Subcutaneous adipose tissue (tissue), 4 donors: ENCODE results near the gene VWA8. TPM values are rescaled to one million over a fixed set of nuclear protein-coding genes. Genes with fewer than 3 reads are reported as not detected.

Experiments used
- total RNA-seq, 4 donors: library from RNA; depleted of rRNA; stranded (reverse); fragments of >200 nt; gene quantifications; one replicate each; pipeline ENCODE4 v1.1.0, GENCODE V29; 2016
- TF ChIP-seq, protein P1 (sequence below): fragments of 450-650 bp; IDR thresholded peaks from one replicate; pipeline ENCODE4 v1.5.1; 2016; ENCODE audit warnings: low read depth, mild to moderate bottlenecking, control low read depth, antibody characterized with exemption, moderate library complexity

The VWA8 gene
- total RNA-seq, 4 donors from 2014 or later, result 18.1 to 28.3 (median 20.3) TPM

- TF ChIP-seq, protein P1, sequence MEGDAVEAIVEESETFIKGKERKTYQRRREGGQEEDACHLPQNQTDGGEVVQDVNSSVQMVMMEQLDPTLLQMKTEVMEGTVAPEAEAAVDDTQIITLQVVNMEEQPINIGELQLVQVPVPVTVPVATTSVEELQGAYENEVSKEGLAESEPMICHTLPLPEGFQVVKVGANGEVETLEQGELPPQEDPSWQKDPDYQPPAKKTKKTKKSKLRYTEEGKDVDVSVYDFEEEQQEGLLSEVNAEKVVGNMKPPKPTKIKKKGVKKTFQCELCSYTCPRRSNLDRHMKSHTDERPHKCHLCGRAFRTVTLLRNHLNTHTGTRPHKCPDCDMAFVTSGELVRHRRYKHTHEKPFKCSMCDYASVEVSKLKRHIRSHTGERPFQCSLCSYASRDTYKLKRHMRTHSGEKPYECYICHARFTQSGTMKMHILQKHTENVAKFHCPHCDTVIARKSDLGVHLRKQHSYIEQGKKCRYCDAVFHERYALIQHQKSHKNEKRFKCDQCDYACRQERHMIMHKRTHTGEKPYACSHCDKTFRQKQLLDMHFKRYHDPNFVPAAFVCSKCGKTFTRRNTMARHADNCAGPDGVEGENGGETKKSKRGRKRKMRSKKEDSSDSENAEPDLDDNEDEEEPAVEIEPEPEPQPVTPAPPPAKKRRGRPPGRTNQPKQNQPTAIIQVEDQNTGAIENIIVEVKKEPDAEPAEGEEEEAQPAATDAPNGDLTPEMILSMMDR, result no peak
Measured at GRCh38 chr13:41995946-41996345, 35.0 kb upstream of the VWA8 start.

GRCh38 chr13:41995336-41995735 is 34.4 kb upstream of the VWA8 start:
- TF ChIP-seq, protein P1, result no peak

- TF ChIP-seq, protein P1, result no peak
Measured at GRCh38 chr13:41994696-41995095, 33.8 kb upstream of the VWA8 start.

- TF ChIP-seq, protein P1, result no peak
Measured at GRCh38 chr13:41991936-41992335, 31.0 kb upstream of the VWA8 start.

- TF ChIP-seq, protein P1, result no peak
Measured at GRCh38 chr13:41988244-41988643, 27.3 kb upstream of the VWA8 start.

- TF ChIP-seq, protein P1, result no peak
Measured at GRCh38 chr13:41985788-41986508, 25.0 kb upstream of the VWA8 start.

DNA sequence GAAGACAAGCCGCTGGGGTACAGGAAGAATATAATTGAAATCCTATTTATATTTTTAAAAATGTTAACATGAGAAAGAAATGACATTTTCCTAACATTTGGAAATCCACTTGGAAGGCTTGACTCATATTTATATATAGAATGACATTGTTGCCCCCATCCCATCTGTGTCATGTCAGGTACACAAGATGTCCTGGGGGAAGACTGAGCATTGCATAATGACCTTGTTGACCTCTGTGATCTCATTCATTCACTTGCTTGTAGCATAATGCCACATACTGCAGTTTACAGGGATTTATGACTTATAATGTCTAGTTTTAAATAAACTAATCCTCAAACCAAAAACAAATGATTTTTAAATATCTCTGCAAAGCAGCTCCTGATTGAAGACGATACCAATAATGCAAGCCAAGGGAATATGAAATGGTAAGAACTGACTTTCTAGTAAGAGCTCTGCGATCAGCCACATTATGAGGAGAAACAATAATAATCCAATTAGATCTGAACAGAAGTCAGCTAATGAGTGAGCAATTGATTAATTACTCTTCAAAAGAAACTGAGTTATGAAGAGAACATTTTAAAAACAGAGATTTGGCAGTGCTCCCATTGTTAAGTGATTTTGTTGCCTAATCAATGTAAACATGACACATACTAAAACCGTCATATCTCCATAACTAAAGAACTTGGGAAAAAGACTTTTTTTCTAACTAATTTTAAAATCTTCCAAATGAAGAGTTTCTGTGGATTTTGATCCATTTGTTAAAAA is 21.2 kb upstream of the VWA8 start:
- TF ChIP-seq, protein P1, result no peak
